SHP77 (cell line): ENCODE results near the gene KIF1A.
"Not testable (repeated sequence)": the region's sequence is repeated elsewhere in the genome, so short reads cannot be mapped to it uniquely, and the experiment has no call there.

Experiments used
- DNase-seq, 2 experiments: peaks; one replicate each; lab custom pipeline; 2025; lab: John Stamatoyannopoulos, UW

KIF1A gene

DNA sequence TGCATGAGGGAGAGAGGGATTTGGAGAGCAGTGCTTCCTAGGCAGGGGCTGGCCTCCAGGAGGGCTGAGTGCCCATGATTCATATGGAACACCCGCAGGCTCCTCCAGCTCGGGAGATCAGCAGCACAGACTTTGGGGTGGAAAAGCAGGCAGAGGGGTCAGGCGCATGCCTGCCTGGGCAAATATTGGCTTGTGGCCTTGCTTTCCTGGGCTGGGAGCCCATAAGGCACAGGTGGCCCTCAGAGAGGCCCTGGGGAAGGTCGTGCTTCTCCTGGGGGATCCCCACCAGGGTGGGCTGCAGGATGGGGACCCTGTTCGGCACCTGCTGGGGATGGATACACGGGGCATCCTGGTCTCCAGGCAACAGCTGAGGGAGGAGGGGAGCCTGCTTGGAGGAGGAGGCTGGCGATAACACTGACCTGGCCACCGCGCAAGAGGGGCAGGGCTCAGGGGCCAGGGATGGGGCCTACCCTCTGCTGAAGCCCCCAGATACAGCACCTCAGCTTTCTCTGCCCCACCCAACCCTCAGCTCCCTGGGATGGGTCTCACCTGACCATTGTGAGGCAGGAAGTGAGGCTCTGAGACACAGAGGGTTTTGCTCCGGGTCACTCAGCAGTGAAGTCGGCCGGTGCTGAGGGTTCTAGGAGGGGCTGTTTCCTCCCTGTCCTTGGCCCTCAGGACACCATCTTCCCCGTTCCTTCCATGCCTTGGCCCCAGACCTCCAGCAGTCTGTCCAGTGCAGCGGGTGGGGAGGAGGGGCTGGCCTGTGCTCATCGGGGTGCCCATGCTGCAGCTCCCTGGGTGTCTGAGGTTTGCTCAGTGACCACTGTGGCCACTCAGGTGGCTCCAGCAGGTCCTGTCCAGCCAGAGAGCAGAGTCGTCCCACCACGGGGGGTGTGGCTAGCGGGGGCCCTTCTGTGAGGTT is 116.3 kb downstream of the KIF1A start:
- DNase-seq = no peak

DNA sequence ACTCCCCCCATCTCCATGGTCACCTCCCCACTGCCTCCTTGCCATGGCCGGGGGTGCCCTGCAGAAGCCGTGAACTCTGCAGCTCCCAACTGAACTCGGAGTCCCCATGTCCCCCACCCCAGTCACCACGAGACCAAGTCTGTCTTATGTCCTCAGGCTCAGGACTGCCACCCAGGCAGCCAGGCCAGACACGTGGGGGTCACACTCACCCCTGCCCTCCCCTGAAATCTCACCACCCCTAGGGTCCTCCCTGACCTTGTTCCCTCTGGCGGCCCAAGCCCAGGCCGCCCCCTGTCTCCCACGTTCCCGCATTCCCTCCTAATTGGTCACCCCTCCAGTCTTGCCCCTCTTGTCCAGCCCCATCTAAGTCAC is 117.4 kb downstream of the KIF1A start:
- DNase-seq = no peak

DNA sequence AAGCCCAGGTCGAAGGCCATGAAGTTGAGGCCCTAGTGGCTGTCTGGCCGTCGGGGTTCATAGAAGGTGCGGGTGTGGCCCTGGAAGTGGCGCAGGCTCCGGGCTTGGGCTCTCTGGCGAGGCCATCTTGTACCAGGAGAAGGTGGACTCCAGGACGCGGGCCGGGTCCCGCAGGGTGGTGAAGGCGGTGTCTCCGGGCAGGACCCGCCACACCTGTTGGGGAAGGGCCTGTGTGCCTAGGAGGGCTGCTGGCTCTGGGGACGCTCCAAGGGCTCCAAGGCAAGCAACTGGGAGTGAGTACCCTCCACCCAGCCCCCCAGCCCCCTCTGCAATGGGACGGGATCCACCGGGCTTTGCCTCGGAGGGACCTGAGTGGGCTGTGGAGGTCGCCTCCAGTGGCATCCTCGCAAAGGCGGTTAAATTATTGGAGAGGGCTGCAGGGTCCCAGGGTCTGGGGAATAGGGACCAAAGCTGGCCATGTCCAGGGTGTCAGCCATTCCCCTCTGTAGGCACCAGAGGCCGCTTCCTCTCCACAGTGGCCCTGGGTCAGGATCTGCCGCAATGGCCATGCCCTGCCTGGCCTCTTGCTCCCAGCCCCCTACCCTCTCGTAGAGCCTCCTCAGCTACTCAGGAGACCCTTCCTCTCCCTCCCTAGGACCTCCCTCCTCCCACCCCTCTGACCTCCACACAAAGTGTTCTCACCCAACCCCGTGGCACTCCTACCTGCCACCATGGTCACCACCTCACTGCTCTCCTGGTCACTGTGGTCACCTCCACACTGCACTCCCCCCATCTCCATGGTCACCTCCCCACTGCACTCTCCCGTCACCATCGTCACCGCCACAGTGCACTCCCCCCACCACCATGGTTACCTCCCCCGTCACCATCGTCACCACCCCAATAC is 118.0 kb downstream of the KIF1A start:
- no peak for DNase-seq

DNA sequence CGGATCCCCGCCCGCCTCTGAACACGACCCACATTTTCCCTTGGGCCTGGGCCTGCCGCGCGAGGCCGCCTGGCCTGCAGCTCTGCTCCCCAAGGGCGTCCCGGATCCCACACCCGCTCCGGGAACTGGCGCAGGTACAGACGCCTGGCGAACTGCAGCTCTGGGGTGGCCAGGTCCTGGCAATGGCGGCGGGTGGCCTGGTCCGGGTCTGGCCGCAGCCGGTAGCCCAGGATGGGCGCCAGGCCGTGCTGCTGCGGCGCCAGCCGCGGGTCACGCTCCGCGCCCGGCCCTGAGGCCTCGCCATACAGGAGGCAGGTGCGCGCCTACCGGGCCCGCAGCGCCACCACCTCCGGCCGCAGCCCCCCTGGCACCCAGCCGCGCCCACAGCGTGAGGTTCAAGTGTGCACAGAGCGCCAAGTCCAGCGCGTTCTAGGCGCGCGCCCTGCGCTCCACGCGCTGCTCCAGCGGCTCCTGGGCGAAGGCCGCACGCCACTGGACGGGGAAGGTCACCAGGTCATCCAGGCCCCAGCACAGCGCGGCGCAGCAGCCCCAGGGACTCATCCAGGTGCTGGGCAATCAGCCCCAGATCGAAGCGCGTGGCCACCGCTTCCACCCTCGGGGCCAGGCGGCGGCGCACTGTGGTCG is 118.8 kb downstream of the KIF1A start:
- no peak for DNase-seq

DNA sequence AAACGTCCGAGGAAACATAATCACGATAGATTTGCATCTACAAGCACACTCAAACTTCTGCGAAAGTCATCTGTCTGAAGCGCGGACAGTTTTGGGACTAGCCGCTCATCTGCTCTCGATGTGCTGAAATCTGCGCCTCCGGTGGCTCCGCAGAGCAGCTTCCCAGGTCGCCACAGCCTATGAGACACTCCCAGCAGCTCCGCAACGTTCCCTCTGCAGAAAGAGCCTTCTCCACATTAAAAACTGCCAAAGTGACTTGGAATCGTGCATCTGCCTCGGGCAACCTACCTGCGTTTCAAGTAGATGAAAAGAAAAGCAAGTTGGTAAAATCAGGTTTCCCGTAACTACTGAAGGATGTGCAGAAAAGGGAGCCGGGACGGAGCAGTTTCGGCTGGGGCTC is 119.4 kb downstream of the KIF1A start:
- not testable (repeated sequence) for DNase-seq

DNA sequence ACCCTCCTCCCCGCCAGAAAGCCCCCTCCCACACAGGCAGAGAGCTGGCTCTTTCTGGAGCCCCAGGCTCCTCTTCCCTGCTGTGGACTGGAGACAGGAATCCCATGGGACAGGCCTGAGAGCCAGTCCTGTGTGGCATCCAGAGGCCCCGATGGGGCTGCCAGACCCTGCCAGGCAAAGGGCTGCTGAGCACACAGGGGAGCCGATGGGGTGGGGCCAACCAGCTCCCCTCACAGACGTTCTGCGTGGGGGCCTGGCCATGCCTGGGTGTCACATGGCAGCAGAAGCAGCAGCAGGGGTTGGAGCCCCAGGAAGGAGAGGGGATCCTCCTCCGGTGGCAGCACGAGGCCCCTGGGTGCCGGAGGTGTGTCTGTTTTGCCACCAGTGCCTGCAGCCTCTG is 120.2 kb downstream of the KIF1A start:
- not testable (repeated sequence) for DNase-seq

DNA sequence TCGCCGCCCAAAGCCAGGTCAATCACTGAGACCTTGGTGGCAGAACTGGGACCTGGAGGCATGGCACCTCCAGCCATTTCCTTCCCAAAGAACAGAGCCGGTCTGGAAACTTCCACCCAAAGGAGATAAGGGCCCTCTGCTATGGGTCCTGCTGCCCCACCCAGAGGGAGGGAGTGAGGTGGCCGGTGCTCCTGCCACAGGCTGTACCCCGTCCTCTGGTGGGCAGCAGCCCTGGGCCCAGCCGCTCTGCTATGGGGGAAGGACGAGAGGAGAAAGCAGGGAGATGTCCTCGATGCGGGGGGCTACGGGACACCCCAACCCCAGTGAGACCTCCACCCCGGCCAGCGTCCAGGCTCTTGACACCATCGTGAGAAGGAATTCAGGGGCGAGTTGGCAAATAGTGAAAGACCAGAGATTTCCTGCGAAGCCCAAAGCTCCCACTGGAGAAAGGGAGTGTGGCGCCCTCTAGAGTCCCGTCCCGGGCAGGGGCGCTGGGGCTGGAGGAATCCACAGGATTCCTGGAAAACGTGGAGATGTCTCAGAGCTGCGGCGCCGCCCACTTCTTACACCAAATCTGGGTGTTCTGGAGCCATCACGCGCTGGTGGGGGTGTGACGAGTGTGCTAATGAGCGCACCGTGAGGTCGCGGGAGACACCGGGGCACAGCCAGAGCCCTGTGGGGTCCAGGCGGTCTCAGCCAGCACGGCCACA is 121.0 kb downstream of the KIF1A start:
- DNase-seq = not testable (repeated sequence)

DNA sequence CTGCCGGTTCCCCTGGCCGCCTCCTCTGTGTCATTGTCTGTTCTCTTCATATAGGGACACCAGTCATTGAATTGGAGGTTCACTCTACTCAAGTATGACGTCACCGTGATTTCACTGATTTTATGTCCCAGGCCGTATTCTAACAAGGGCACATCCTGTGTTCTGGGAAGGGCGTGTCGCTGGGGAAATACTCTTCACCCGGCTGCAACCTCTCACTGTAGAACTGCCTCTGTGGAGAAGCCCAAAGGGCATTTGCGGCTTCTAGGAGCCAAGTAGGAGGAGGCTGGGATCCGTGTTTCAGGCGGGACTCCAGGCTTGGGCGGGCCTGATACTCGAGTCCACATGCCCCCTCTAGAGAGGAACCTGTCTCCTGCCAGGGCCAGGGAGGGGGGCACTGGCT is 123.5 kb downstream of the KIF1A start:
- not testable (repeated sequence) for DNase-seq

DNA sequence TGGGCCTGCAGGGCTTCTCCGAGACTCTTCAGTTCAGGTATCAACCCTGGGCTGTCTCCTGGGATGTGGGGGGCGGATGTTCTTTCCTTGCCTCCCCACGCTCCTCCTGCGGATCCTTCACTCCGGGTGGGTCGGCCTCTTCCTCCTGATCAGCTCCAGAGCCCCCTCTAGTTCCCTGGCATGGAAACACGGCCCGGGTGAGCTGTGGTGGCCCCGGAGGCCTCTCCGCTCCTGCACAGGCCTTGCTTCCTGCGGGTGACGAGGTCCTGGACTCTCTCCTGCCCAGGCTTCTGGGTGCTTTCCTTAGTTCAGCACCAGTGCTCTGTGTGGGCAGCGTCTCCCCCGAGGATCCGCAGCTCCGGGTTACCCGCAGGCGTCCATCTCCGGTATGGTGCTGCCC is 124.4 kb downstream of the KIF1A start:
- not testable (repeated sequence) for DNase-seq

DNA sequence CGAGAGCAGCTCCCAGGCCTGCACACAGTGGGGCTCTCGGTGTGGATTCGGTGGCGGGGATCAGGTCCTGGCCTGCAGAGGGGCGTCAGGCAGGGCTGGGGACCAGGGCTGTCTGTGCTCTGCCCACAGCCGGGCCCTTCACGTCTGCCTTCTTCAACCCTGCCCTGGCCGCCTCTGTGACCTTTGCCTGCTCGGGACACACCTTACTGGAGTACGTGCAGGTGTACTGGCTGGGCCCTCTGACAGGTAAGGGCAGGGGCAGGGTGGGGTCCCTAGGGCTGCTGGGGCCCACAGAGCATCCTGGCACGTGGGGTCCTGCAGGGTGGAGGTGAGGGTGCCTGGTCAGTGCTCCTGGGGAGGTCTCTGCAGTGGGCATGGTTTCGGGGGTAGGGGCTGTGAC is 125.7 kb downstream of the KIF1A start:
- not testable (repeated sequence) for DNase-seq

DNA sequence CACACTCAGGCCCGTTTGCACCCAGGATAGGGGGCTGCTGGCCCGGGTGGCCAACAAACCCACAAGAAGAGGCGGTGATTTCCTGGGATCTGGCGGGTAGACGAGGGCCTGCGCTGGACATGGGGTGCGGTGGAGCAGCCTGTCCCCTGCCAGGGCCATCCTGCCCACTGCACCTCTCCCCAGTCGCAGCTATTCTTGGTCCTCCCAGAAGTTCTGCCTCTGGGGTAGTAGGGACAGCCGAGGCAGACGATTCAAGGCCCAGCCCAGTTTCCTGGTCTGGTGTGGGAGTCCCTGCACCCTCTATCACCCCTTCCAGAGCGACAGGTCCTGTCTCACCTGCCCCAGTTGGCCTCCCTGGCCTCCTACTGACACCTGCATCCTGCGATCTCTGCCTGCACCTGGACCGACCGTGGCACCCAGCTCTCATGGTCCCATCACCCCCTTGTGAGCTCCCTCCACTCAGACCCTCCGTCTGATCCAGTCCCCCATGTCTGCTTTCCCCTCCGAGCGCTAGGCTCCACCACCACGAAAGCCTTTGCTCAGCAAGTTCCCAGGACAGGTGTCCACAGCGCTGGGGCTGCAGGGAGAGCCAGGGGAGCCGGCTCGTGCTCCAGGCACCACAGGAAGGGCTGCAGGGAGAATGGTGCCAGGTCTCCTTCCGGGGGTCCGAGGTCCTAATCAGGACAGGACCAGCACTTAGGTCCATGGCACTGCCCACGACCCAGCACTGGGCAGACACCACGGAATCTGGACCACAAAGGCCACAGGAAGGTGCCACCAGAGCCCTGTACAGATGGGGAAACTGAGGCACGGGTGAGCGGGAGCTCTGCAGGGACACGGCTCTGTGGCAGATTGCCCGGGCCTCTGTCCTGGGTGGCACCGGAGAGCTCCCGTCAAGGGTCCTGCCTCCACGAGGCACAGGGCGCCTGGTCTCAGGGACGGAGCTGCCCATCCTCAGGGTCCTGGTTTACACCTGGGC is 127.1 kb downstream of the KIF1A start:
- not testable (repeated sequence) for DNase-seq

DNA sequence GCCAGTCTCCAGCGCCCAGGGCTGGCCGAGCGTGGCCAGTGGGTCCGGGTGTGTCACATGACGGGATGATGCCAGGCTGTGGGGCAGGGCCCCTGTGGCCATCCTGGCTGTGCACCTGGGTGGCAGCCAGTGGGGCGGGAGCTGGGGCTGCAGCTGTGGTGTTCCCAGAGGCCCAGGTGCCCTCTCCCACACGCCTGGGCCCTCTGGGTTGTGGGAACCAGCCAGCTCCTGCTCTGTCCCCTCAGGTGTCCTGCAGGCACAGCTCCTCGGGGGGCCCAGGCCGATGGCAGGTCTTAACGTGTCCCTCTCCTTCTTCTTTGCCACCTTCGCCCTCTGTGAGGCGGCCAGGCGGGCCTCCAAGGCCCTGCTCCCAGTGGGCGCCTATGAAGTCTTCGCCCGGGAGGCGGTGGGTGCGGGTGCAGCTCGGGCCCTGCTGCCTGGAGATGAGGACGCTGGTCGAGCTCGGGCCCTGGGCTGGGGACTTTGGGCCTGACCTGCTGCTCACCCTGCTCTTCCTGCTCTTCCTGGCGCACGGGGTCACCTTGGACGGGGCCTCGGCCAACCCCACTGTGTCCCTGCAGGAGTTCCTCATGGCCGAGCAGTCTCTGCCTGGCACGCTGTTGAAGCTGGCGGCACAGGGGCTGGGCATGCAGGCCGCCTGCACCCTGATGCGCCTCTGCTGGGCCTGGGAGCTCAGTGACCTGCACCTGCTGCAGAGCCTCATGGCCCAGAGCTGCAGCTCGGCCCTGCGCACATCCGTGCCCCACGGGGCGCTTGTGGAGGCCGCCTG is 128.2 kb downstream of the KIF1A start, which contains the start of gene AQP12A:
Gene AQP12A (plus strand): TSS at position 236 of the 790 bp plus-strand sequence. CDS start 48 bp downstream, at position 284.
- DNase-seq = not testable (repeated sequence)

DNA sequence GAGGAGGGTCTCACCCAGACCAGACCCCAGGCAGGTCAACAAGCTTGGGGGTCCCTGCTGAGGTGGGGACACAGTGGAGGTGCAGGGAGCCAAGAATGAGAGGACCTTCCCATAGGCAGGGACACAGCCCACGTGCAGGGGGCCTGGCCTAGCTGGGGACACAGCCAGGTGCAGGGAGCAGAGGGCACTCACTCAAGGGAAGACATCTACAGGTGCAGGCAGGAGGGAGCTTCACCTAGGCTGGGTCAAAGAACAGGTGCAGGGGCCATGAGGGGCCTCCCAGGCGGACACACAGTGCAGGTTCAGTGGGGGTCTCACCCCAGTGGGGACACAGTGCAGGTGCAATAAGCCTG is 129.0 kb downstream of the KIF1A start:
- DNase-seq = not testable (repeated sequence)

DNA sequence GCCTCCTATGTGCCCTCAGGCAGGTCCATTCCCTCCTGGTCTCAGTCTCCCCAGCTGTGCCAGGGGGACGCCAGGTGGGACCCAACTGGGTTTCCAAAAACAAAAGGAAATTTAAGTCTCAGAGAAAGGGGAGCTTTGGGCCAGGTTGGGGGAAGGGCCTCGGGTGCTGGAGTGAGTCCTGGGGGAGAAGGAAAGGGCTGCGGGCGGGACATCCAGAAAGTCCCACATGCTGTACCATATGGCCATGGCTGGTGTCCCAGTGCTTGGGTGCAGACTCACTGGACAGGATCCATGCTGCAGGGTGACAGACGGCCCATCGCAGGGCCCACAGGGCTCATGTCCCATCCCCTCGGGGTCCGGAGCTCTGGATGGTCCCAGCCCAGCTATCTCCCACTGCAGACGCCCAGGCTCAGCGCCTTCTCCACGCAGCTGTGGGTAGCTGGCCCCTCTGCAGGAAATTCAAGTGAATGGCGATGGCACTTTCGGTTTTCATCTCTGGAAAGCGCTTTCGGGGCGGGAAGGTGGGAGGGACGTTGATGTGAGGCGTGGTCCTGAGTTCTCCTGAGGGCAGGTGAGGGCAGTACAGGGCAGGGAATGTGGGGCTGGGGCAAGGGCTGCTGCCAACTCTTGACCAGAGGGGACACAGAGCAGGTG is 129.5 kb downstream of the KIF1A start:
- DNase-seq = not testable (repeated sequence)

DNA sequence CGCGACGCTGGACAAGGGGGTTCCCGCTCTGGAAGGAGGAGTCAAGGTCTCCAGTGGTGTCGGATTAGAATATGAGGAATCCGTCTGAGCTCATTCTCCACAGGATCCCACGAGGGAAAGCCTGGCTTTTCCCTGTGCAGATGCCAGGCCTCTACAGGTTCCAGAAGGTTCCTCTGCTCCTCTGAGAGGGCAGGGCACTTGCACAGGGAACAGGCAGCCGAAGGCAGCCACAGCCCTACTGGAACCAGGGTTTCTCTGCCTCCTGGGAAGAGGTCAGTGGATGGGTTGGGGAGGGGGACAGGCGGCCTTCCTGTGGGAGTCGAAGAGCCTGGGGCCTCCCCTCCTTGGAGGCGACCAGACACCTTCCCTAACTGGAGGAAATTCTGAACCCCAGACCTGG is 130.0 kb downstream of the KIF1A start:
- no peak for DNase-seq

DNA sequence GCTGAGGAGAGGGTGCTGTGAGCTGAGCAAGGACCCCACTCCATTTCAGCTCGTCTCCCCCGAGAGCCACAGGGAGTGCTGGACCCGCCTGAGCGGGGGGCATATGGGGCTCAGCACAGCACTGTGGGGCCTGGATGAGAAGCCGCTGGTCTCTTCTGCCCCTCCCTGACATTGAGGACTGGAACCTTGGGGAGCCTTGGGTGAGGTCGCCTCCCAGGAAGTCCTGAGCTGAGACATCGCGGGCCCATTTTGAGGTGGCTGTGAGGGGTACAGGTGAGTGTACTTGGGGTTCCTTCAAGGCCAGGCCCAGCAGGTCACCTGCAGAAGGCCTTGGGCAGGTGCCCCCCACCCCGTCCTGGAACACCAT is 131.5 kb downstream of the KIF1A start:
- no peak for DNase-seq

DNA sequence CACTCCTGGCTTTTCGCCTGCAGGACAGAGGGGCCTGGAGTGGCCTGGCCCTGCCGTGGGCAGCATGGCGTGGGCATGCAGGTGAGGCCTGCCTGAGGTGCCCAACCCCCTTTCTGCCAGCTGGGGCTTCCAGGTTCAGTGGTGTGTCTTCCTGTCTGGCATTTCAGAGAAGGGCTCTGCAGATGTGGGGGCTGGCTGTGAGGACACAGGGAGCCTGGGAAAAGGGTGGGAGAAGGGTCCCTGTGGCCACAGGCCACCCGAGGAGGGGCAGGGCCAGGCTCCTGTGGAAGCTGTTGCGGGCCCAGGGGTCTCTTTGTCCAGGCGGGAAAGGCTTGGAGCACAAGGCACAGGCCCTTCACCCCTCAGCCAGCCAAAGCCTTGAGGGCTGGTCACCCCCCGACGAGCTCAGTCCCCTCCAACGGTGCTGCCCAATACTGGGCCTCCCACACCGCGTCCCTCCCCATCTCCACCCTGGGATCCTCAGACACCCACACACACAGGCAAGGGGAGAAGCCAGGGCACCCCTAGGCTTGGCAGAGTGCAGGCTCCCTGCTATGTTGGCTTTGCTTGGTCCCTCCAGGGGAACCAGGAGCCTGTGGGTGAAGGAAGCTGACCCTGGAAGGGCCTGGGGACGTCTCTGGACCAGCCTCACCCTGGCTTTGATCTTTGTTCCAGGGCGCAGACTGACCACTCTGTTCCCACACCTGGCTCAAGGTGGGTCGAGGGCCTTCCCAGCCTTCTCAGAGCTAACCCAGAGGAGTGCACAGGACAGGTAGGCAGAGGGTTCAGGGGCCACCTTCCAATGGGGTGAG is 132.1 kb downstream of the KIF1A start:
- no peak for DNase-seq

DNA sequence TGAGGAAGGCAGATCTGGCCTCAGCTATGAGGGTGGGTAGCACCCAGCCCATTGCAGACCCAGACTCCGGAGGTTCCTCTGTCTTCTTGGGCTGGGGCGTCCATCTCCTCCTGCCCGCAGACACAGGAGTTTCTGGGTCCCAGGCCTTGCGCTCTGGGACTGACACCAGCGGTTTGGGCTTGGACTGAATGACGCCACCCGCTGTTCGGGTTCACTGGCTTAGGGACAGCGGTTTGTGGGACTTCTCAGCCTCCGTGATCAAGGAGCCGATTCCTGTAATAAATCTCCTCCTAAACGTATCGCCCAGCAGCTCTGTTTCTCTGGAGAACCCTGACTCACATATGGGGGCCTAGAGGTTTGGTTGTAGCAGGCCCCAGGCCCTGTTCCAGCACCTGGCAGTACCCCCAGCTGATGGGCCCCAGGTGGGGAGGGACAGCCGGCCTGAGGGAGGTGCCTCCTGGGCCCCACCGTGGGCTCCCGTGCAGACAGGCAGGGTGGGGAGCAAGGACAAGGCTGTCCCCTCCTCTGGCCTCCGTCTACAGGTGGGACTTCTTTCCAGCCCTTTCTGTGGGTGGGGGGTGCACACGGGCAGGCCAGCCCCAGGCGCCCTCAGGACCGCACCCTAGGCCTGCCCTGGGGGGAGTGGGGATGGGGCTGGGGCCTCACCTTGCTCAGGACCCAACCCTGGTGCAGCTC is 132.8 kb downstream of the KIF1A start:
- no peak for DNase-seq
